CD4-positive, alpha-beta T cell treated with Interleukin-12 subunit alpha and Interleukin-12 subunit beta, for 1 hour (primary cell): ENCODE measurements around the gene BBC3.

ENCODE experiments used
- DNase-seq: peaks from one replicate; pipeline ENCODE4 v3.0.0-alpha.2; 2020

BBC3 gene

GRCh38 chr19:47230054-47230920, 712 bp downstream of the BBC3 start:
- peak; percentile 90 for DNase-seq

- peak; percentile 40 for DNase-seq
Observed at GRCh38 chr19:47229676-47230053, 1.3 kb downstream of the BBC3 start.

- peak; percentile 73 for DNase-seq
Observed at GRCh38 chr19:47228937-47229675, 1.9 kb downstream of the BBC3 start.

- DNase-seq = peak; percentile 63
Observed at GRCh38 chr19:47228168-47228936, 2.6 kb downstream of the BBC3 start.

- DNase-seq = peak; percentile 72
Observed at GRCh38 chr19:47227352-47228167, 3.4 kb downstream of the BBC3 start.

GRCh38 chr19:47226426-47227351, 4.3 kb downstream of the BBC3 start:
- DNase-seq = peak; percentile 76

- peak; percentile 93 for DNase-seq
Observed at GRCh38 chr19:47225746-47226425, 5.1 kb downstream of the BBC3 start.

- no peak for DNase-seq
Observed at GRCh38 chr19:47221890-47222289, 9.1 kb downstream of the BBC3 start.

GRCh38 chr19:47221080-47221841, 9.7 kb downstream of the BBC3 start:
- DNase-seq = no peak

- no peak for DNase-seq
Observed at GRCh38 chr19:47215581-47215980, 15.4 kb downstream of the BBC3 start.

- peak; percentile 84 for DNase-seq
Observed at GRCh38 chr19:47210689-47211316, 20.2 kb downstream of the BBC3 start.

GRCh38 chr19:47210180-47210490, 20.9 kb downstream of the BBC3 start:
- no peak for DNase-seq

- no peak for DNase-seq
Observed at GRCh38 chr19:47209319-47210179, 21.4 kb downstream of the BBC3 start.

GRCh38 chr19:47203254-47203653, 27.7 kb downstream of the BBC3 start:
- no peak for DNase-seq

GRCh38 chr19:47200530-47200929, 30.5 kb downstream of the BBC3 start:
- no peak for DNase-seq

GRCh38 chr19:47197141-47197540, 33.9 kb downstream of the BBC3 start:
- no peak for DNase-seq

GRCh38 chr19:47195434-47195833, 35.6 kb downstream of the BBC3 start:
- DNase-seq = no peak

- peak; percentile 54 for DNase-seq
Observed at GRCh38 chr19:47190167-47190727, 40.8 kb downstream of the BBC3 start.
